Measurements from ENCODE around the gene ZNF804A.

Gene ZNF804A

DNA sequence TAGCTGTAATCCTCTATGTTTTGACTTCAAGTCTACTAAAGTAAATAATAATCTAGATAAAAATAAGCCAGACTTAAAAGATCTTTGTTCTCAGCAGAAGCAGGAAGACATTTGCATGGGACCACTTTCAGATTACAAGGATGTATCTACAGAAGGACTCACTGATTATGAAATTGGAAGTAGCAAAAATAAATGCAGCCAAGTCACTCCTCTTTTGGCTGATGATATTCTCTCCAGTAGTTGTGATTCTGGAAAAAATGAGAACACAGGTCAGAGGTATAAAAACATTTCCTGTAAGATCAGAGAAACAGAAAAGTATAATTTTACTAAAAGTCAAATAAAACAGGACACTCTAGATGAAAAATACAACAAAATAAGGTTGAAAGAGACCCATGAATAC lies 338.4 kb downstream of the ZNF804A start:
- no peak for FAIRE-seq

DNA sequence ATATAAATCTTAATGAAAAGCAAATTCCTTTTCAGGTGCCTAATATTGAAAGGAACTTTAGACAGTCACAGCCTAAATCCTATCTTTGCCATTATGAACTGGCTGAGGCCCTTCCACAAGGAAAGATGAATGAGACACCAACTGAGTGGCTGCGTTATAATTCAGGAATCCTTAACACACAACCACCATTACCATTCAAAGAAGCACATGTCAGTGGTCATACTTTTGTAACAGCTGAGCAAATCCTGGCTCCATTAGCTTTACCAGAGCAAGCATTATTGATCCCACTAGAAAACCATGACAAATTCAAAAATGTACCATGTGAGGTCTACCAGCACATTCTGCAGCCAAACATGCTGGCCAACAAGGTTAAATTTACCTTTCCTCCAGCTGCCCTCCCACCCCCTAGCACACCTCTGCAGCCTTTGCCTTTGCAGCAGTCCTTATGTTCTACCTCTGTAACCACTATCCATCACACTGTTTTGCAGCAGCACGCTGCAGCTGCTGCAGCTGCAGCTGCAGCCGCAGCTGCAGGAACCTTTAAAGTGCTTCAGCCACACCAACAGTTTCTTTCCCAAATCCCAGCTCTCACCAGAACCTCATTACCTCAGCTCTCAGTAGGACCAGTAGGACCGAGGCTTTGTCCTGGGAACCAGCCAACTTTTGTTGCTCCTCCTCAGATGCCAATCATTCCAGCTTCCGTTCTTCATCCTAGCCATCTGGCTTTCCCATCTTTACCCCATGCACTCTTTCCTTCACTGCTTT lies 340.1 kb downstream of the ZNF804A start:
- FAIRE-seq: no peak
- DNase-seq (ENCODE audit: low spot score): no peak

More for the DNA sequence above, 338.4 kb downstream of the ZNF804A start:
- no peak for DNase-seq (ENCODE audit: low spot score)

- DNase-seq (ENCODE audit: low spot score) (no peak), FAIRE-seq (no peak)
Observed at GRCh38 chr2:184945326-184945725, 347.0 kb downstream of the ZNF804A start.

GRCh38 chr2:184945824-184946223 lies 347.5 kb downstream of the ZNF804A start:
- DNase-seq (ENCODE audit: low spot score): no peak
- no peak for FAIRE-seq

DNA sequence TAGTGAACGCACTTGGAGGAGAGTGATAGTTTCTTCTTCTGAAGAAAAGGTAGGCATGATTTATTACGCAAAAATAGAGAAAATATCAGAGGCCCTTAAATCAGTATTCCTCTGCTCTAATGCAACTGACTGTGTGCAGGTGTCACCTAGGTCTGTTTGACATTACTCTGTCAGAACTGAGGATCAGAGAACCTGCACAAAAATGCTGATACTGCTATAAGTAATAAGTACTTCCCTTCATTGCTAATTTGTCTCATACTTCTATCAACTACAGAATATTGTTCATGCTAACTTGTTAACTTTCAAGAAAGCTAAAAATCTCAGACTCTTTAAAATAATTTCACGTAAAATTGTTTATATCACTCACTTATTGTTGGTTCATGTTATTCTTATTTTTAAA lies 358.5 kb downstream of the ZNF804A start:
- FAIRE-seq: no peak
- DNase-seq (ENCODE audit: low spot score): no peak

DNA sequence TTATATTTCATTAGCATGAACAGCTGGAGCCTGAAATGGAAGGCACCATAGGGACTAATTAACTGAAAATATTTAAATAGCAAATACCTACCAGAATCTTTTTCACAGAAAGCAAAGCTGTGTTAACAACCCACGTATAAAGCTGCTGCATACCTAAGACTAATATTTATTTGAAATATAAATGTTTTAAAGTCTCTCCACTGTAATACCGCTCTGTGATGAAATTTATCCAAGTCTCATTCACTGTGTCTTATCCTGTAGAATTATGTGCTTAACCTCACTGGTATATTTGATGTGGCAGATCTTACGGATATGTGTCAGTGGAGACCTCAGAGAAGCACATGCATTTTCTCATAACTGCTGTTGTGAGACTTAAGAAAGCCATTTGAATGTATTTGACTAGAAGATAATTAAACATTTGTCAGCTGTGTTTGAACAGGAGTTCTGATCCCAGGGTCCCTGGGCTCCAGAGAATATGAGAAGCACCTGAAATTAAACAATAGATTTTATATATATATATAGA lies 373.3 kb downstream of the ZNF804A start:
- no peak for DNase-seq (ENCODE audit: low spot score)
- FAIRE-seq: no peak
